DMS79 (cell line): Measurements from ENCODE around the gene PEX6.
"Not testable (repeated sequence)": the region's sequence is repeated elsewhere in the genome, so short reads cannot be mapped to it uniquely, and the experiment has no call there.

Experiments used
- DNase-seq: peaks from one replicate; lab custom pipeline; 2025; lab: John Stamatoyannopoulos, UW

The PEX6 gene

GRCh38 chr6:42978839-42979522, at the start of gene PEX6:
TSS of gene PEX6 (minus strand) at chr6:42979181. CDS start at chr6:42979150, 31 bp downstream.
- peak; percentile 87 for DNase-seq

DNA sequence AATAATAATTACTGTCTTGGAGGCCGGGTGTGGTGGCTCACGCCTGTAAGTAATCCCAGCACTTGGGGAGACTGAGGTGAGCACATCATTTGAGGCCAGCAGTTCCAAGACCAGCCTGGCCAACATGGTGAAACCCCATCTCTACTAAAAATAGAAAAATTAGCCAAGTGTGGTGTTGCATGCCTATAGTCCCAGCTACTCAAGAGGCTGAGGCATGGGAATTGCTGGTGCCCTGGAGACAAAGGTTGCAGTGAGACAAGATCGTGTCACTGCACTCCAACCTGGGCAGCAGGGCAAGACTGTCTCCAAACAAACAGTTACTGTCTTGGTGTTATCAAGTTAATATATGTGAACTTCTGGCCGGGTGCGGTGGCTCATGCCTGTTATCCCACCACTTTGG, 47.4 kb upstream of the PEX6 start:
- no peak for DNase-seq

DNA sequence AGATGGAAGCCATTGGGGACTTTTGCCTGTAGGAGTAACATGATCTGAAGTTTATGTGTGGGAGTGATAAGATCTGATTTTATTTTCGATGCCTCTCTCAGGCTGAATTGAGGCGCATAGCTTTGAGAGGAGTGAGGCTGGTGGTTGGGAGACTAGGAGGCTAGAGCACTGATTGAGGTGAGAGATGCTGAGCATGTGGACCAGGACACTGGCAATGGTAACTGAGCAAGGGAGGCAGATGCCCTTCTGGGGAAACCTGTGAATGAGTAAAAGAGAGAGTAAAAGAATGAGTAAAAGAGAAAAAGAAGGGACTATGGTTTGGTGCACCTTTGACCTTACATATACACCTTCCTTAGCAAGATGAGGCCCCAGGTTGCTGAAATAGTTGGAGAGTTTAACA, 45.5 kb upstream of the PEX6 start:
- DNase-seq, result no peak

DNA sequence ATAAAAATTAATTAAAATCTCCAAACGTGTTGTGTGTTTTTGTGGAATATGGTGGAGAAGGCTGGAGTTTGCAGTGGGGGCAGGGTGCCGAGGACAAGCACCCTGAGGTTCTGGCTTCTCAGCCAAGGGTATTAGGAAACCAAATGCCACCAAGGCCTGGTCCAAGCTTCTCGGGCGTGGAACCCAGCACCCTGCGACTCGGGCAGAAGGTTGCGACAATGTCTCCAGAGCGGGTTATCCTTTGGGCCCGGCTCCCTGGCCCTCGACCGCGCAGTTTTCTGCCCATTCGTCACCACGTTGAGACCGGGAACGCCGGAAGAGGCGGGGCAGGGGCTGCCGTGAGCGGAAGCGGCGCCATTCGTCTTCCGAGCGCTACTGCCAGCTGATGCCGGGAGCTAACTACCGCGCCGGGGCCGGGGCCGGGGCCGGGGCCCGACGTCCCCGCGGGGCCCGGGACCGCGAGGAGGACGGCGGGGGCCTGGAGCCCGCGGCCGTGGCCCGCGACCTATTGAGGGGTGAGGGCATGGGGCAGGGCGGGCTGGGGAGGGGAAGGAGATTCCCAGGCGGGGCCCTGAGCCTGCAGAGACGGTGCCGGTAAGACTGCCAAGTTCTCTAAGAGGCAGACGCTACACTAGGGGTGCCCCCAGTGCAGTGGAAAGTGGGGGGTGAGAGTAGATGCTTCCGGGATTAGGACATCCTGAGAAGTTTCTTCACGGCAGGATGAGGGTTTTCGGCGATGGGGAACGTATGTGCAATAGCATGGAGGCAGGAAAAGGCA, 42.5 kb upstream of the PEX6 start, which contains the start of gene RRP36:
Gene RRP36, plus strand, starts transcription at position 354 of the 778 bp plus-strand sequence. Its CDS starts 32 bp downstream, at position 386.
- DNase-seq, result peak; percentile 54

DNA sequence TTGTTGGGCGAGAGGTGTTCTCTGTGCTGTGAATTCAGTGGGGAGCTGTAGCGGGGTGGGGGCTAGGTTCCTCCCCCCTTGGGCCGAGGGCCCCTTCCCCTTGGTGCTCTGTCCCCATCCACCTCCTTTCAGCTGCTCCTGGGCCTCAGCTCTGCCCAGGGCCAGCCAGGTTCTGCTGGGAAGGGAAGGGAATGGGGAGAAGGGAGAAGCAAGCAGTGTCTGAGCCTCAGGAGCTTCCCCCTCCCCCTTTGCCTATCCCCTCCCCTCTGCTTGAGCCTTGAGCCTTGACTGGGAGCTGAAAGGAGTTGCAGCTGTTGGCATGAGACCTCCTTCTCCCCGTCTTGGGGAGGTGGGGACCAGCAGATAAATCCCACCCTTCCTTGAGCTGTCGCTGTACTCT, 41.9 kb upstream of the PEX6 start:
- no peak for DNase-seq

DNA sequence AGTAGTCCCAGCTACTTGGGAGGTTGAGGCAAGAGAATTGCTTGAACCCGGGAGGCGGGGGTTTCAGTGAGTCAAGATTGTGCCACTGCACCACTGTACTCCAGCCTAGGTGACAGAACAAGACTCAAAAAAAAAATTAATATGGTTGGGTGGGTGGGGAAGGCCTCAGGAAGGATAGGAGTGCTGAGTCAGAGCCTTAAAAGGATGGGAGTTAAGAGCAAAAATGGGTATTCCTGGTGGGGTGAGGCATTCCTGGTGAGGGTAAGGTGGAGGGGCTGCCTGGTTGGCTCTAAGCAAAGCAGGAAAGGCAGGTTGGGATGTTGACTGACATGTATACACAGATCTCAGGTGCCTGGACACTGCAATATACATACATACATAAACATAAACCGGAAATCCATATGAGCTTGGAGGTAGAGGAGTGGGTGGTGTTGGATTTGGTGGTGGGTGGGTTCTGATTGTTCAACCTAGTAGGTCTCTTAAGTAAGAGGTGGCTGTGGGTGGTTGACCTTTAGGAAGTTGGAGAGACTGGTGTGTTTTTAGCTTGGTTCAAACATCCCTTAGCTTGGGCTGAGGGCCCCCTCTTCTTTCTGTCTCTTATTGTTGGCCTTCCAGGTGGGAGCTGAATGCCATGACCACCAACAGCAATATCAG, 41.2 kb upstream of the PEX6 start:
- DNase-seq, result no peak

DNA sequence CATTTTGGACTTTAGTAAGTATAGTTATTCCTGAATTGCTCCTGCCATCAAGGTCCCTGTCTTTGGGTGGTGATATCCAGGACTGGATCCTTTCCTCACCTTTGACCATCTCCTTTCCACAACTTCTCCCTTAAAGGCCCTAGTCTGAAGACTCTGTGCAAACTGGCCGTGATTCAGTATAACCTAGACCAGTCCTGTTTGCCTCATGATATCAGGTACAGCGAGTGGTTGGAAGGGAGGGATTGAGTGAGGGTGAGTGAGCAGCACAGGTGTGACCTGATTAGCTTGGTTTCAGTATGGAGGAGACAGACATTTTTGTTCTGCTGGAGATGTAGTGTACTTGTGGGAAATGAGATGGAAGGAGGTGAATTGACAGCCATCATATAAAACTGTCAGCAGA, 40.2 kb upstream of the PEX6 start:
- DNase-seq, result no peak

- no peak for DNase-seq
Observed at GRCh38 chr6:43016943-43017334, 38.0 kb upstream of the PEX6 start.

GRCh38 chr6:43016176-43016942, 37.4 kb upstream of the PEX6 start:
- DNase-seq, result no peak

GRCh38 chr6:43014434-43014909, 35.5 kb upstream of the PEX6 start:
- DNase-seq, result no peak

DNA sequence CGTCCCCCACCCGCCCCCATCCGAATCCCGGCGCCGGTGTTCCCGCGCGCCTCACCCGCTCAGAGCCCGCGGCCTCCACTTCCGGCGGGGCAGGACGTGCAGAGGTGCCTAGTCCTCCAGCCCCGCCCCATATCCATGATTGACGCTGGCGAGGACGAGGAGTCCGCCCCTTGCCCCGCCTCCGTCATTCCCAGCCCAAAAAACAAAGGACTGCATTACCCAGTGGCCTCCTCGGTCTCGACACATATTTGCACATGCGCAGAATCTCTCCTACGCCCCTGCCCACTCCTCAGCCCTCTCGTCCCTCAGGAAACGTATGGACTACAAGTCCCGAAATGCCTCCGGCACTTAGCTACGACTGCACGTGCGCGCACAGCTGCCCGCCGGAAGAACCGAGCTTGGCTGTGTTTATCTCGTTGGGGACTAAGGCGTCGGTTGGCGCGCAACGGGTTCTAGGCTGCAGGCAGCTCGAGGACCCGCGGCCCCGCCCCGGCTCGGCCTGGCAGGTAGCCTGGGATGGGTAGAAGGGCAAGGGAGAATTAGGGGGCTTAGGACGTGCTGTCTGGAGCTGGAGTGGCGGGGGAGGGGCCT, 35.0 kb upstream of the PEX6 start, which contains the start of the genes KLHDC3 and MEA1:
Gene KLHDC3, plus strand, starts transcription at position 407 of the 591 bp plus-strand sequence. CDS start 2,944 bp downstream, outside the sequence.
Gene MEA1, minus strand, starts transcription at position 104 of the 591 bp plus-strand sequence. CDS start 133 bp downstream, outside the sequence.
- DNase-seq, result peak; percentile 100

GRCh38 chr6:43013097-43013842, 34.3 kb upstream of the PEX6 start:
- no peak for DNase-seq

DNA sequence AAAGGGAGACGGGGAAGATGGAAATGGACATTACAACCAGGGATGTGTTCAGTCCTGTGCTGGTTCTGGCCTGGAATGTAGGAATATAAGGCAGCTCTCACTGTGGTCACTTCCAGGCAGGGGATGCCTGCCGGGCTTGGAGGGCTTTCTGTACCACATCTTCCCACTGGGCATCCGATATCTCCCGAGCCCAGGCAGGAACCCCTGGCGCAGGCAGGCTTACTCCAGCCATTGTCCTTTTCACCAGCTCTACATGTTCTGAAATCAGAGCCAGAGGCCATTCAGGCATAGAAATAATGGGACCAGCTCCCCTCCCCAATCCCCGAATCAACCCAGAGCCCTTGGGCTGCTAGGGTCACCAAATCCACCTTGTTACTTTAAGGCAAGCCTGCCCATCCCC, 33.4 kb upstream of the PEX6 start:
- no peak for DNase-seq

DNA sequence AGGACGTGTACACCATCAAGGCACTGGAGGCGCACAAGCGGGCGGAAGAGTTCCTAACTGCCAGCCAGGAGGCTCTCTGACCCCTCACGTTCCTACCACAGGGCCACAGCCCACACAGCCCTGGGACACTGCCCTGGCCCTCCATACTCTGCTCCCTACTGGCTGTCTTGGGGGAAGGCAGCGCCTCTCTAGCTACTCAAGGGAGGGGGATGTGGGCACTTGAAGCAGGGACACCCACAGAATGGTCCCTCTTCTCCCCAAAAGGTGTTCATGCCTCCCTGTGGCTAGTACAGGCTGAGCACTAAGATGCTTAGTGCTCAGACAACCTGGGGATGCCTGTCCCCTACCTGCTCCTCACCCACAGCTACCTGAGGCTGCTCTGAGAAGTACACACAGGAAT, 32.2 kb upstream of the PEX6 start:
- DNase-seq, result no peak

GRCh38 chr6:43009124-43009523, 30.1 kb upstream of the PEX6 start:
- DNase-seq, result no peak

DNA sequence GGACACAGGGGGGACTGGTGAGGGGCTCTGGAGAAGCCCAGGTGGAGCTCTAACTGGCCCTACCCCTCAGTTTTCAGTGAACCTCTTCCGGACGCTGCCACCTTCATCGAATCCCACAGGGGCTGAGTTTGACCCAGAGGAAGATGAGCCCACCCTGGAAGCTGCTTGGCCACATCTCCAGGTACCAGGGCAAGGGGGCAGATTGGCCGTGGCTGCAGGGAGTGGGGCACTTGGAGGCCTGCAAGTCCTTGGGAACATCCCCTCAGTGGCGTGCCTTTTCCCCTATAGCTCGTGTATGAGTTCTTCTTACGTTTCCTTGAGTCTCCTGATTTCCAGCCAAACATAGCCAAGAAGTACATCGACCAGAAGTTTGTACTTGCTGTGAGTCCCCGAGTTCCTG, 28.1 kb upstream of the PEX6 start:
- DNase-seq, result no peak

DNA sequence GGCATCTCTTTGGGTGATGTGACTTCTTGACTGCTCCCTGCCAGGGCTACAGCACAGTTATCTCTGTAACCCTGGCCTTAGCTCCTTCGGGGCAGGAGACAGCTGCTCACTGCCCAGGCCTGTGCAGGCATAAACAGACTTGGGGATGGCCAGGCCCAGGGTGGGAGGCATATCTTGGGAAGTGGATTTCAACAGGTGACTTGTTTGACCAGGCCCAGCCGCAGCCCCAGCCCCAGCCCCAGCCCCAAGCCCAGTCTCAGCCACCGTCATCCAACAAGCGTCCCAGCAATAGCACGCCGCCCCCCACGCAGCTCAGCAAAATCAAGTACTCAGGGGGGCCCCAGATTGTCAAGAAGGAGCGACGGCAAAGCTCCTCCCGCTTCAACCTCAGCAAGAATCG, 27.3 kb upstream of the PEX6 start:
- DNase-seq, result no peak

DNA sequence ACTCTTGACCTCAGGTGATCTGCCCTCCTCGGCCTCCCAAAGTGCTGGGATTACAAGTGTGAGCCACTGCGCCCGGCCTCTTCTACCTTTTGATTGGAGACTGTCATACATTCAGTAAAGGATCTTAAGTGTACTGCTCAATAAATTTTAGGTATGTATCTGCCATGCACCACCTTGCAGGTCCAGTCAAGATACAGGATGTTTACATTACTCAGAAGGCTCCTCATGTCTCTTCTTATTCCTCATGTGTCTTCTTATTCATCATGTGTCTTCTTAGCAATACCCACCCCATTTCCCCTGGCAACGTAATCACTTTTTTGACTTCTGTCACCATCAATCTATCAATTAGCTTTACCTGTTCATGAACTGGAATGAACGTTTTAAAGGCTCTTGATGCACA, 26.9 kb upstream of the PEX6 start:
- DNase-seq, result no peak

DNA sequence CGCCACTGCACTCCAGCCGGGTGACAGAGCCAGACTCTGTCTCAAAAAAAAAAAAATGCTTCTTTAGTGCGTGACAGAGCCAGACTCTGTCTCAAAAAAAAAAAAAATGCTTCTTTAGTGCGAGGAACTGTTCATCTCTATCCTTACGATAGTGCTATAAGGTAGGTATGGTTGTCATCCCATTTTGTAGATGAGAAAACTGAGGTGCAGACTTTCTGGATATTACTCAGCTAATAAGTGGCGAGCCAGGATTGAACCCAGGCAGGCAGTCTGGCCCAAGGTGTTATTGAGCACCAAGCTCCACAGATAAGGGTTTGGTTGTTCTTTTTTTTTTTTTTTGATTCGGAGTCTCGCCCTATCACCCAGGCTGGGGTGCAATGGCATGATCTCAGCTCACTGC, 22.9 kb upstream of the PEX6 start:
- no peak for DNase-seq

DNA sequence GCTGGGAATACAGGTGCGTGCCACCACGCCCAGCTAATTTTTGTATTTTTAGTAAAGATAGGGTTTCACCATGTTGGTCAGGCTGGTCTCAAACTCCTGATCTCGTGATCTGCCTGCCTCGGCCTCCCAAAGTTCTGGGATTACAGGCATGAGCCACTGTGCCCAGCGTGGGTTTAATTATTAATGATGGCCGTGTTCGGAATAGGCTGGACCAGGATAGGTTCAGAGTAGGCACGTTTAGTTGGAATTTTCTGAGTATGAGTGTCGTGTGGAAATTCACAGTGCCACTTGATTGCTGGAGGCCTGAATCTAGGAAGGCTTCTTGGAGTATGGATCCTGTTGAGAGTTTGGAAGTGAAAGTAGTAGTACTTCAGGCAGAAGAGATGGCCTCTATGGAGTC, 19.2 kb upstream of the PEX6 start:
- not testable (repeated sequence) for DNase-seq

- DNase-seq, result no peak
Observed at GRCh38 chr6:42996513-42996912, 17.5 kb upstream of the PEX6 start.
